UCSD-AML1 (cell line): ENCODE data around the gene ATXN7L1.
A peak's percentile ranks its signal among the peaks of the same experiment; 100 is the strongest.
"Not testable (repeated sequence)": the region's sequence is repeated elsewhere in the genome, so short reads cannot be mapped to it uniquely, and the experiment has no call there.

Experiments used
- DNase-seq: peaks from one replicate; lab custom pipeline; 2025; ENCODE audit not compliant: unreplicated experiment; lab: John Stamatoyannopoulos, UW

The ATXN7L1 gene

GRCh38 chr7:105892387-105892786, 16.0 kb upstream of the ATXN7L1 start:
- no peak for DNase-seq

- no peak for DNase-seq
These were observed 14.0 kb upstream of the ATXN7L1 start for GRCh38 chr7:105890290-105890997.

GRCh38 chr7:105887569-105888189, 11.3 kb upstream of the ATXN7L1 start:
- no peak for DNase-seq

GRCh38 chr7:105886776-105887175, 10.4 kb upstream of the ATXN7L1 start:
- DNase-seq, result no peak

- peak; percentile 35 for DNase-seq
These were observed 9.2 kb upstream of the ATXN7L1 start for GRCh38 chr7:105885387-105886111.

GRCh38 chr7:105883179-105883578, 6.8 kb upstream of the ATXN7L1 start:
- not testable (repeated sequence) for DNase-seq

GRCh38 chr7:105881439-105881838, 5.0 kb upstream of the ATXN7L1 start:
- no peak for DNase-seq

GRCh38 chr7:105880571-105881330, 4.4 kb upstream of the ATXN7L1 start:
- no peak for DNase-seq

- DNase-seq, result no peak
These were observed 3.4 kb upstream of the ATXN7L1 start for GRCh38 chr7:105879782-105880181.

GRCh38 chr7:105878746-105879605, 2.6 kb upstream of the ATXN7L1 start:
- no peak for DNase-seq

GRCh38 chr7:105877736-105878135, 1.3 kb upstream of the ATXN7L1 start:
- DNase-seq, result no peak

GRCh38 chr7:105876964-105877601, 684 bp upstream of the ATXN7L1 start:
- no peak for DNase-seq

- no peak for DNase-seq
These were observed 894 bp downstream of the ATXN7L1 start for GRCh38 chr7:105875505-105875904.

GRCh38 chr7:105874055-105874454, 2.3 kb downstream of the ATXN7L1 start:
- DNase-seq, result no peak

GRCh38 chr7:105872491-105872890, 3.9 kb downstream of the ATXN7L1 start:
- DNase-seq, result no peak

GRCh38 chr7:105871142-105871541, 5.3 kb downstream of the ATXN7L1 start:
- no peak for DNase-seq

- DNase-seq, result no peak
These were observed 10.1 kb downstream of the ATXN7L1 start for GRCh38 chr7:105866102-105866801.

GRCh38 chr7:105863876-105864275, 12.5 kb downstream of the ATXN7L1 start:
- no peak for DNase-seq

GRCh38 chr7:105862770-105863169, 13.6 kb downstream of the ATXN7L1 start:
- no peak for DNase-seq
